Endothelial cell of umbilical vein (primary cell): ENCODE results near the gene PARD3B. TPM values are rescaled to one million over a fixed set of nuclear protein-coding genes. Genes with fewer than 3 reads are reported as not detected.
A peak's percentile ranks its signal among the peaks of the same experiment; 100 is the strongest.

Source experiments
- BruUV-seq: library from RNA; stranded (reverse); fragments of 400-500 nt; replicated peaks from 2 replicates; lab custom pipeline; 2021; lab: Mats Ljungman, UMichigan
- CTCF ChIA-PET: fragments of 300-600, 350-600 bp; sonication (Branson Sonifier 250); formaldehyde crosslinking; loops from one replicate; lab custom pipeline; 2021; ENCODE audit warnings: antibody characterized with exemption, inconsistent platforms; lab: Charles Lee
- POLR2A ChIA-PET: fragments of 300-600, 350-600 bp; sonication (Branson Sonifier 250); formaldehyde crosslinking; loops from one replicate; lab custom pipeline; 2021; ENCODE audit warnings: antibody characterized with exemption, inconsistent platforms; lab: Charles Lee
- DNase-seq: peaks from one replicate; pipeline ENCODE4 v3.0.0-alpha.2; 2011; ENCODE audit warnings: low read depth, low spot score
- FAIRE-seq: peaks from 2 replicates; lab custom pipeline; 2011; peaks lifted over from hg19 to GRCh38; lab: Jason Lieb, UNC
- H2AFZ ChIP-seq: 2 replicates; pipeline ENCODE4 v1.6.0; 2012; ENCODE audit warnings: low read depth, low read length, control low read depth, inconsistent platforms
- H3K27ac ChIP-seq: 2 replicates; pipeline ENCODE4 v1.5.1; 2011; ENCODE audit warnings: low read depth, mild to moderate bottlenecking, control low read depth, low read length, moderate library complexity; ENCODE audit not compliant: insufficient read depth
- H3K27me3 ChIP-seq, 2 experiments: 2 replicates each; pipeline versions ENCODE4 v1.6.0 to v1.6.1; 2011; ENCODE audit warnings: low read length in 2 of 2, mixed read lengths in 1 of 2; ENCODE audit not compliant: control insufficient read depth in 2 of 2, insufficient read depth in 2 of 2
- H3K36me3 ChIP-seq, 2 experiments: 2 replicates in 1 of 2; 3 replicates in 1 of 2; pipeline ENCODE4 v1.5.1; 2011; ENCODE audit warnings: low read length in 2 of 2, mild to moderate bottlenecking in 1 of 2, moderate library complexity in 1 of 2; ENCODE audit not compliant: control insufficient read depth in 2 of 2, insufficient read depth in 2 of 2; ENCODE audit errors: extremely low read depth in 1 of 2
- H3K4me1 ChIP-seq: 3 replicates; pipeline ENCODE4 v1.5.1; 2011; ENCODE audit warnings: mild to moderate bottlenecking, low read length; ENCODE audit not compliant: control insufficient read depth, insufficient read depth; ENCODE audit errors: extremely low read depth
- H3K4me2 ChIP-seq: 2 replicates; pipeline ENCODE4 v1.6.1; 2011; ENCODE audit warnings: low read length, control low read depth, mixed read lengths; ENCODE audit not compliant: insufficient read depth
- H3K4me3 ChIP-seq, 3 experiments: fragments of 200-600 bp in 1 of 3; sonication (generic), shearing (Covaris generic) in 1 of 3; replicated peaks in 1 of 3; 2 replicates each; pipeline ENCODE4 v1.5.1; 2011 to 2016; ENCODE audit warnings: control low read depth in 3 of 3, low read length in 3 of 3, mild to moderate bottlenecking in 2 of 3, inconsistent platforms in 1 of 3, low read depth in 1 of 3, moderate library complexity in 1 of 3; ENCODE audit not compliant: insufficient read depth in 1 of 3
- H3K79me2 ChIP-seq: 2 replicates; pipeline ENCODE4 v1.6.0; 2012; ENCODE audit warnings: low read length, inconsistent platforms; ENCODE audit not compliant: control insufficient read depth, insufficient read depth
- H3K9ac ChIP-seq: replicated peaks from 2 replicates; pipeline ENCODE3; 2011; ENCODE audit warnings: low read length, control low read depth; ENCODE audit not compliant: insufficient read depth; ENCODE audit errors: extremely low read depth
- H3K9me1 ChIP-seq: replicated peaks from 3 replicates; pipeline ENCODE4 v1.6.0; 2011; ENCODE audit warnings: mild to moderate bottlenecking, low read length; ENCODE audit not compliant: control insufficient read depth, insufficient read depth; ENCODE audit errors: extremely low read depth
- H3K9me3 ChIP-seq: replicated peaks from 2 replicates; pipeline ENCODE4 v1.5.1; 2012; ENCODE audit warnings: low read length, inconsistent platforms; ENCODE audit not compliant: control insufficient read depth, insufficient read depth
- H4K20me1 ChIP-seq: replicated peaks from 2 replicates; pipeline ENCODE3; 2011; ENCODE audit warnings: mild to moderate bottlenecking, low read length; ENCODE audit not compliant: control insufficient read depth, insufficient read depth; ENCODE audit errors: extremely low read depth
- CTCF ChIP-seq, 2 donors: IDR thresholded peaks; 1 replicate in 1 of 2; 2 replicates in 1 of 2; pipeline ENCODE4 v1.5.1; 2011; ENCODE audit warnings: low read length in 2 of 2, mild to moderate bottlenecking in 2 of 2, moderate library complexity in 2 of 2, control low read depth in 1 of 2, inconsistent platforms in 1 of 2, low read depth in 1 of 2; ENCODE audit not compliant: insufficient read depth in 1 of 2; ENCODE audit errors: extremely low read depth in 1 of 2
- EZH2 ChIP-seq: IDR thresholded peaks from 2 replicates; pipeline ENCODE4 v1.6.1; 2012; ENCODE audit warnings: borderline replicate concordance, low read depth, mild to moderate bottlenecking, moderate library complexity, low read length, inconsistent platforms; ENCODE audit not compliant: severe bottlenecking
- FOS ChIP-seq: IDR thresholded peaks from 2 replicates; pipeline ENCODE4 v1.6.1; 2011; ENCODE audit warnings: mild to moderate bottlenecking, low read length, moderate library complexity, borderline replicate concordance; ENCODE audit not compliant: insufficient read depth
- GATA2 ChIP-seq: IDR thresholded peaks from 2 replicates; pipeline ENCODE4 v1.7.0; 2011; ENCODE audit warnings: low read depth, mild to moderate bottlenecking, moderate library complexity, mixed read lengths, low read length; ENCODE audit not compliant: insufficient read length, insufficient read depth
- JUN ChIP-seq: IDR thresholded peaks from 2 replicates; pipeline ENCODE4 v1.6.1; 2011; ENCODE audit warnings: borderline replicate concordance, low read depth; ENCODE audit not compliant: insufficient read length, insufficient read depth
- MAX ChIP-seq: IDR thresholded peaks from 2 replicates; pipeline ENCODE4 v1.6.1; 2011; ENCODE audit not compliant: insufficient read depth, insufficient read length
- MYC ChIP-seq: IDR thresholded peaks from one replicate; pipeline ENCODE4 v1.6.1; 2011; ENCODE audit warnings: mild to moderate bottlenecking, low read depth, low read length
- POLR2A ChIP-seq: IDR thresholded peaks from 2 replicates; pipeline ENCODE4 v1.6.1; 2012; ENCODE audit warnings: low read depth, mild to moderate bottlenecking, control low read depth, low read length
- POLR2AphosphoS5 ChIP-seq: IDR thresholded peaks from 2 replicates; pipeline ENCODE4 v1.6.1; 2012; ENCODE audit warnings: low read depth, mild to moderate bottlenecking, control low read depth, low read length, moderate library complexity; ENCODE audit not compliant: insufficient read depth
- dilution Hi-C: fragments of 300-500 bp; cut with MboI; formaldehyde crosslinking; loops from one replicate; pipeline ENCODE4 v1.15.0; 2019; ENCODE audit warnings: low sequenced_read_pairs; ENCODE audit not compliant: extremely low pct_ligation_motif_present
- intact Hi-C: fragments of 100-400 bp; cut with micrococcal nuclease; formaldehyde crosslinking; loops from one replicate; pipeline ENCODE4 v1.10.0; 2022
- polyA plus RNA-seq, 4 experiments: library from polyadenylated mRNA; depleted of rRNA in 3 of 4; stranded (reverse) in 3 of 4; unstranded in 1 of 4; fragments of >200 nt; gene quantifications; 2 replicates each; pipeline versions ENCODE4 v1.2.1 to v1.2.3, GENCODE V29; 2011 to 2012; ENCODE audit warnings: missing spikeins in 1 of 4
- total RNA-seq: library from RNA; stranded (reverse); gene quantifications from 2 replicates; pipeline ENCODE4 v1.2.3, GENCODE V29; 2021

The PARD3B gene
- total and polyA plus RNA-seq, 2 donors (not counting 3 experiments of a cell fraction or from before 2014, with no cell fraction given) = 2.2 to 30.9 TPM

GRCh38 chr2:205405752-205406151 is 860.5 kb downstream of the PARD3B start:
- ChIA-PET CTCF (interaction anchor here (1.0 to 2.4 kb wide), 5 partner anchors 15 to 1146 kb away, joined by 3 to 11 read pairs (median 3); no protein-coding TSS in a partner anchor), POLR2A (interaction anchor here (0.6 to 0.9 kb wide), 2 partner anchors 276 to 747 kb away, joined by 3 to 13 read pairs; partner anchors contain the start of gene NRP2)
- intact Hi-C loops = loop anchor here (1.0 to 10.0 kb wide), 2 partner anchors 31 to 1081 kb away; no protein-coding TSS in a partner anchor
- peaks cover 26% of the 10 kb centered on the region for H3K4me1 ChIP-seq
- peaks cover 0 to 3% of the 10 kb centered on the region in 2 experiments for H3K36me3 ChIP-seq
- no peaks in the 10 kb centered on the region for H3K27me3 ChIP-seq
- H3K27ac ChIP-seq = peak overlapping the region; percentile 54
- peak overlapping the region; percentile 69 for H3K4me2 ChIP-seq
- H3K9me1 ChIP-seq = no peaks in the 10 kb centered on the region
- no peak for TF ChIP-seq GATA2
- peak; percentile 32 for TF ChIP-seq JUN
- peak; percentile 51 for TF ChIP-seq FOS
- no peak for TF ChIP-seq POLR2AphosphoS5
- TF ChIP-seq EZH2 = no peak
- no peak for TF ChIP-seq POLR2A
- dilution Hi-C loops = no loop called here
- BruUV-seq = no TSS peak
- H4K20me1 ChIP-seq = no peaks in the 10 kb centered on the region
- FAIRE-seq (no peak), DNase-seq (peak; percentile 87)
- H3K79me2 ChIP-seq = no peaks in the 10 kb centered on the region
- no peak overlapping the region for H3K9ac ChIP-seq
- H2AFZ ChIP-seq = no peak overlapping the region
- H3K4me3 ChIP-seq = no peak overlapping the region
- H3K9me3 ChIP-seq = no peaks in the 10 kb centered on the region

GRCh38 chr2:205407984-205408383 is 862.7 kb downstream of the PARD3B start:
- DNase-seq (peak; percentile 79), FAIRE-seq (peak; percentile 24)
- no peak overlapping the region for H3K9ac ChIP-seq
- H3K4me3 ChIP-seq = no peak overlapping the region
- no peaks in the 10 kb centered on the region for H3K79me2 ChIP-seq
- intact Hi-C loops = loop anchor here (10.0 kb wide), 1 partner anchor 1083 kb away; no protein-coding TSS in a partner anchor
- CTCF ChIA-PET = interaction anchor here (0.7 kb wide), 1 partner anchor 16 kb away, joined by 3 read pairs; no protein-coding TSS in a partner anchor
- BruUV-seq = no TSS peak
- POLR2A ChIA-PET = no interaction called here
- peaks cover 0 to 3% of the 10 kb centered on the region in 2 experiments for H3K36me3 ChIP-seq
- no peaks in the 10 kb centered on the region for H3K9me1 ChIP-seq
- H3K4me2 ChIP-seq = peak overlapping the region; percentile 36
- H4K20me1 ChIP-seq = no peaks in the 10 kb centered on the region
- TF ChIP-seq GATA2 (no peak), EZH2 (no peak), MAX (no peak), JUN (no peak), MYC (no peak), POLR2AphosphoS5 (no peak), CTCF (IDR thresholded peaks at IDR 0.05; ENCODE audit: extremely low read depth in 1 of 2, insufficient read depth in 1 of 2, low read depth in 1 of 2, low read length in 2 of 2) (no peak), FOS (no peak), POLR2A (no peak)
- no peaks in the 10 kb centered on the region for H3K9me3 ChIP-seq
- peaks cover 26% of the 10 kb centered on the region for H3K4me1 ChIP-seq
- no peaks in the 10 kb centered on the region for H3K27me3 ChIP-seq
- dilution Hi-C loops = no loop called here
- peak overlapping the region; percentile 77 for H2AFZ ChIP-seq
- H3K27ac ChIP-seq = no peak overlapping the region
